ENCODE results near the gene PCDHGA2. TPM values are rescaled to one million over a fixed set of nuclear protein-coding genes. Genes with fewer than 3 reads are reported as not detected.

The PCDHGA2 gene
- total RNA-seq, 4 donors from 2014 or later = 1.4 to 5.3 (median 1.9) TPM

DNA sequence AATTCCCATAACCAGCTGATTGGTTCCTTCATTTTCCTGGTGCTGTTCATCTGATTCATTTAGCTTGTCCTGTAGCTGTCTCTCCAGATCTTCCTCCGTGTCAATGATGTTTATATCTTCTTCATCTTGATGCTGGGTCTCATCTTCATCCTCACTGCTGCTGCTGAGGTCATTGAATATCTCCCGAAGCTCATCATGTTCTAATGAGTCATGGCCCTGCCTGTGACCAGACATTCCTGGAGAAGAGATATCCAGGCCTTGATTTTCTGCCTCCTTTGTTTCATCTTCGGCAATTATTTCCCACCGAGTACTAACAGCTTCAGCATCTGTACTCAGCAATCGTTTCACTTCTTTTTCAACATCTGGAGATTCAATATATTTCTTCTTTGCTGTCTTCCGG is 19.4 kb upstream of the PCDHGA2 start:
- WGBS, 2 donors = 95 to 98% methylated on average over 6 of the region's 6 CpGs
- intact Hi-C loops (cut with DNase I; ENCODE audit: low total_unique reads) = no loop called here
- no peak for DNase-seq (ENCODE audit: low spot score in 2 of 2)
- no peak overlapping the region for H3K4me3 ChIP-seq (ENCODE audit: low read depth, poor library complexity, severe bottlenecking)
- TF ChIP-seq POLR2A (IDR thresholded peaks at IDR 0.05) = no peak
- TF ChIP-seq, protein P1, sequence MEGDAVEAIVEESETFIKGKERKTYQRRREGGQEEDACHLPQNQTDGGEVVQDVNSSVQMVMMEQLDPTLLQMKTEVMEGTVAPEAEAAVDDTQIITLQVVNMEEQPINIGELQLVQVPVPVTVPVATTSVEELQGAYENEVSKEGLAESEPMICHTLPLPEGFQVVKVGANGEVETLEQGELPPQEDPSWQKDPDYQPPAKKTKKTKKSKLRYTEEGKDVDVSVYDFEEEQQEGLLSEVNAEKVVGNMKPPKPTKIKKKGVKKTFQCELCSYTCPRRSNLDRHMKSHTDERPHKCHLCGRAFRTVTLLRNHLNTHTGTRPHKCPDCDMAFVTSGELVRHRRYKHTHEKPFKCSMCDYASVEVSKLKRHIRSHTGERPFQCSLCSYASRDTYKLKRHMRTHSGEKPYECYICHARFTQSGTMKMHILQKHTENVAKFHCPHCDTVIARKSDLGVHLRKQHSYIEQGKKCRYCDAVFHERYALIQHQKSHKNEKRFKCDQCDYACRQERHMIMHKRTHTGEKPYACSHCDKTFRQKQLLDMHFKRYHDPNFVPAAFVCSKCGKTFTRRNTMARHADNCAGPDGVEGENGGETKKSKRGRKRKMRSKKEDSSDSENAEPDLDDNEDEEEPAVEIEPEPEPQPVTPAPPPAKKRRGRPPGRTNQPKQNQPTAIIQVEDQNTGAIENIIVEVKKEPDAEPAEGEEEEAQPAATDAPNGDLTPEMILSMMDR (IDR thresholded peaks at IDR 0.05) = no peak

DNA sequence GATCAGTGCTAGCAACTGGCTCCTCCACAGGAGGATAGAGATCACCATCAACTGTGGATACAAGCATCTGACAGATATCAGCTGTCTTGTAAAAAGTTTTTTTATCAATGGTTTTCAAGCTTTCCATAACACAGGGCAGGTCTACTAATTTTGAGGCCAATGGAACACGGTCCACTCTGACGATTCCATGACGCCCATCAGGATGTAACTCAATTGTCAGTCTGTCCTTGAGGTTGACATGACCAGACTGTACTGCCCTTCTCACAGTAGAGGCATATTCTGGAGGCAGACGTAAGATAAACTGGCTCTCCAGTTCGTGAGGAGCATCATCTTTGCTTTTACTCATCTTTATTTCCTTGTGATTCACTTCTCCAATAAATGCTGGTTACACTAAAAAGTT is 18.9 kb upstream of the PCDHGA2 start:
- no peak for DNase-seq (ENCODE audit: low spot score in 2 of 2)
- WGBS, 2 donors = 72 to 76% methylated on average over 5 of the region's 5 CpGs
- intact Hi-C loops (cut with DNase I; ENCODE audit: low total_unique reads) = no loop called here
- TF ChIP-seq POLR2A (IDR thresholded peaks at IDR 0.05) = no peak
- TF ChIP-seq, protein P1 (IDR thresholded peaks at IDR 0.05) = no peak
- H3K4me3 ChIP-seq (ENCODE audit: low read depth, poor library complexity, severe bottlenecking) = peak overlapping the region; percentile 82

DNA sequence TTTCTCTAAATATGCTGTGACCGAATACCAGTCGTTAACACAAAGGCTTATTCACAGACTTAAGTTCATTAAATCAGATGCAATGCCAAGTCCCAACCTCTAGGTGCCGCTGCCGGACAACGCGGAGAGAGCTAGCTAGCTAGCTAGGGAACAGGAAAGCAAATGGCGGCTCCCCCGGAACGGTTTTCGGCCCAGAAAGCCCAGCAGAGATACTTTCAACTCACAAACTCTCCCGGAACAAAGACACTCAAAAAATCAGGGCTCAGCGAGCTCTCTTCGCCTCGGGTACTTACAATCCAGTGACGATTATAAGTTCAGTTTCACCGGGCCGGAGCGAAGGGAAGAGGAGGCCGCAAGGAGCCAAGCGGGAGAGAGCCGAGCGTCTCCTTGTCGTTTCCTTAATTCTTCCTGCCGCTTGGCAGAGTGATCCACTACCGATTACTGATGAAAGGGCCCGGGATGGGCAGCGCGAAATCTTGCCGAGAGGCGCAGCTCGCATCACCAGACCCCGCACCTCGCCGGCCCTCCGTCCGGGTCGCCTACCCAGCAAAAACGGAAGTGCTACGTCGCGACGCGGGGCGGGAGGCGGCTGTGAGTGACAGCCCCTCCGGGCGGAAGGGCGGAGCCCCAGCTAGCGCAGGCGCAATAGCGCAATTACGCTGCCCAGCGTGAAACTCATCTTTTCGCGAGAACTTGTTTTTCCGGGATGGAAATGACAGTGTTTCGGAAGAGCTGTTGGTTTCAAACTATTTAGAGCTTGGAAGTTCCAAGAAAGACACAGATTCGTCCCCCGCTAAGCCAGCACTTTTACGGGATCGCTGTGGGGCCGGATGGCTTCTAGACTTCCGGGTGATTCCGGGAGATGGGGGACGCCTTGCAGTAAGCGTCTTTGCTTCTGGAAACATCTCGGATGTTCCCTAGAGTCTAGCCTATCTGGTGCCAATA is 18.1 kb upstream of the PCDHGA2 start, which contains the start of gene TAF7:
Gene TAF7, minus strand, starts transcription at position 560 of the 945 bp plus-strand sequence. CDS start 740 bp downstream, outside the sequence.
- 1 to 2% methylated on average over 67 of the region's 67 CpGs for WGBS, 2 donors
- intact Hi-C loops (cut with DNase I; ENCODE audit: low total_unique reads) = no loop called here
- peak within 1 kb of the TSS; percentile 82 for H3K4me3 ChIP-seq (ENCODE audit: low read depth, poor library complexity, severe bottlenecking)
- peak; percentile 86 to 97 for DNase-seq (ENCODE audit: low spot score in 2 of 2)
- peak in 1 of 2 donors; percentile 94 for TF ChIP-seq POLR2A (IDR thresholded peaks at IDR 0.05)
- TF ChIP-seq, protein P1 (IDR thresholded peaks at IDR 0.05) = peak in 1 of 3 donors; percentile 60

DNA sequence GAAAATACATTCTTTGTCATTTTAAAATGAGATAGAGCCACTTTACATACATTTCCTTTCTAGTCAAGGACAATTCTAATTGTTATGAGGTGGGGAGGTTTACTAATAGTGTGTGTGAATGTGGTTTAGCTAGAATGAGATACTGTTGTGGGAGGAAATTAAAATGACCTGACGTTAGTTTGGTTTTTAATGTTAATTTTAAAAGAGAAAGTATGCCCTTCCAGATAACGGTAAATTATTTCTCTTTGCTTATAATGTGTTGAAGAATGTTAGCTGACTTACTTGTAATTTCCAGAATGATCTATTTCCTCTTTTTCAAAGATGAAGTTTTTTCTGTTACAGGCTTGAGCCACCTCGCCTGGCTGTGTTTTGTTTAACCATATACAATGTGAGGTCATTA is 16.3 kb upstream of the PCDHGA2 start:
- 86 to 95% methylated on average over 3 of the region's 3 CpGs for WGBS, 2 donors
- TF ChIP-seq, protein P1 (IDR thresholded peaks at IDR 0.05) = no peak
- TF ChIP-seq POLR2A (IDR thresholded peaks at IDR 0.05) = no peak

DNA sequence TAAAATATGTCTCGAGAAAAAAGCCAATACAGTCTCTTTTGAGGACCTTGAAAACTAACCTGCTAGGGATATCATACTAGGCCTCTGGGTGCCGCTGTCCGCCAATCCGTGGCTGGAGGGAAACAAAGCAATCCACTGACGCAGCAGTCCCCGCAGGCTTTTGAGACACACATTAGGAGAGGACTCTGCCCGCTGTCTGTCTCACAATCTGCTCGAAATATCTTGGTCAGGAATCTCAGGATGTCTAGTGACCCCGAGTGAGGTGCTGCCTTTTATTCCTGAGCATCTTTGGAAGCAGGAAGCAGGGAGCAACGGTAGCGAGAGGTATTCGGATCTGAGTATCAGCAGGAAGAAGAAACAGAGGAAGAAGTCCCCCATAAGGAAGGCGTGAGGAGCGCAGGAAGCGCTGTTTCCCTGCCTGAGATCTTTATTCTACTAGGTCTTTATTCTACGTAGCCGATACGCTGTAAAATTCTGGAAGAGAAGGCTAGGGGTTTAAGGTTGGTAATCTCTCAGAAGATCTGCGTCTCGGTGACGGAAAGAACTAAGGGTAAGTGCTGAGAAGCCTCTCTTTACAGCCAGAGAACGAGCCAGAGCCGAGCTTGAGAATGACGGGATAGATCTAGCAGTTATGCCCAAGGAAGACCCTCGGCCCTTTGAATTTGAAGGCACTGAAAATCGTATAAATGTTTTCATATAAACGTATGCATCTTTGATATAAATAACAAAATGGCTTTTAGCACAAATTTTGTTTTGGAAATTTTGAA is 12.3 kb upstream of the PCDHGA2 start:
- 11 to 14% methylated on average over 27 of the region's 27 CpGs for WGBS, 2 donors
- no peak overlapping the region for H3K4me3 ChIP-seq (ENCODE audit: low read depth, poor library complexity, severe bottlenecking)
- TF ChIP-seq POLR2A (IDR thresholded peaks at IDR 0.05) = no peak
- TF ChIP-seq, protein P1 (IDR thresholded peaks at IDR 0.05) = no peak
- intact Hi-C loops (cut with DNase I; ENCODE audit: low total_unique reads) = no loop called here
- peak in 1 of 2 donors; percentile 30 for DNase-seq (ENCODE audit: low spot score in 2 of 2)

More for the DNA sequence above, 16.3 kb upstream of the PCDHGA2 start:
- intact Hi-C loops (cut with DNase I; ENCODE audit: low total_unique reads) = no loop called here
- no peak overlapping the region for H3K4me3 ChIP-seq (ENCODE audit: low read depth, poor library complexity, severe bottlenecking)
- DNase-seq (ENCODE audit: low spot score in 2 of 2) = no peak

Measured in lower leg skin (tissue), 4 donors.